ENCODE measurements around the gene ASRGL1.
"Not testable (repeated sequence)": the region's sequence is repeated elsewhere in the genome, so short reads cannot be mapped to it uniquely, and the experiment has no call there.

The ASRGL1 gene

GRCh38 chr11:62360685-62361084 is 23.4 kb downstream of the ASRGL1 start:
- Histone ChIP-seq H3K27me3 (replicated peaks; ENCODE audit: control insufficient read depth, insufficient read depth, low read length) (no peaks in the 10 kb centered on the region), H3K36me3 (ENCODE audit: control insufficient read depth, insufficient read depth, low read length) (no peaks in the 10 kb centered on the region), H3K4me3 (replicated peaks; ENCODE audit: low read depth, low read length) (no peak overlapping the region)
- DNase-seq (ENCODE audit: extremely low read depth, insufficient read length): no peak
- TF ChIP-seq CTCF (IDR thresholded peaks at IDR 0.05; ENCODE audit: insufficient read depth, low read length, poor library complexity, severe bottlenecking): no peak

GRCh38 chr11:62368861-62369477 is 31.7 kb downstream of the ASRGL1 start:
- not testable (repeated sequence) for DNase-seq (ENCODE audit: extremely low read depth, insufficient read length); H3K27me3 ChIP-seq (replicated peaks; ENCODE audit: control insufficient read depth, insufficient read depth, low read length); H3K4me3 ChIP-seq (replicated peaks; ENCODE audit: low read depth, low read length); H3K36me3 ChIP-seq (ENCODE audit: control insufficient read depth, insufficient read depth, low read length)

- peak; percentile 30 for DNase-seq (ENCODE audit: extremely low read depth, insufficient read length)
- Histone ChIP-seq H3K4me3 (replicated peaks; ENCODE audit: low read depth, low read length) (no peak overlapping the region), H3K36me3 (ENCODE audit: control insufficient read depth, insufficient read depth, low read length) (no peaks in the 10 kb centered on the region), H3K27me3 (replicated peaks; ENCODE audit: control insufficient read depth, insufficient read depth, low read length) (no peaks in the 10 kb centered on the region)
- no peak for TF ChIP-seq CTCF (IDR thresholded peaks at IDR 0.05; ENCODE audit: insufficient read depth, low read length, poor library complexity, severe bottlenecking)
These were observed 33.6 kb downstream of the ASRGL1 start for GRCh38 chr11:62370743-62371440.

- DNase-seq (ENCODE audit: extremely low read depth, insufficient read length): no peak
- H3K4me3 ChIP-seq (replicated peaks; ENCODE audit: low read depth, low read length): no peak overlapping the region
- no peaks in the 10 kb centered on the region for H3K36me3 ChIP-seq (ENCODE audit: control insufficient read depth, insufficient read depth, low read length)
- no peaks in the 10 kb centered on the region for H3K27me3 ChIP-seq (replicated peaks; ENCODE audit: control insufficient read depth, insufficient read depth, low read length)
- no peak for TF ChIP-seq CTCF (IDR thresholded peaks at IDR 0.05; ENCODE audit: insufficient read depth, low read length, poor library complexity, severe bottlenecking)
These were observed 35.6 kb downstream of the ASRGL1 start for GRCh38 chr11:62372871-62373270.

GRCh38 chr11:62373464-62374119 is 36.3 kb downstream of the ASRGL1 start:
- H3K36me3 ChIP-seq (ENCODE audit: control insufficient read depth, insufficient read depth, low read length): no peaks in the 10 kb centered on the region
- no peak for DNase-seq (ENCODE audit: extremely low read depth, insufficient read length)
- TF ChIP-seq CTCF (IDR thresholded peaks at IDR 0.05; ENCODE audit: insufficient read depth, low read length, poor library complexity, severe bottlenecking): no peak
- H3K27me3 ChIP-seq (replicated peaks; ENCODE audit: control insufficient read depth, insufficient read depth, low read length): no peaks in the 10 kb centered on the region
- H3K4me3 ChIP-seq (replicated peaks; ENCODE audit: low read depth, low read length): no peak overlapping the region

- DNase-seq (ENCODE audit: extremely low read depth, insufficient read length): no peak
- no peaks in the 10 kb centered on the region; the same call in 1 of the 2 replicates for H3K27me3 ChIP-seq (replicated peaks; ENCODE audit: control insufficient read depth, insufficient read depth, low read length)
- no peak overlapping the region for H3K4me3 ChIP-seq (replicated peaks; ENCODE audit: low read depth, low read length)
- no peaks in the 10 kb centered on the region for H3K36me3 ChIP-seq (ENCODE audit: control insufficient read depth, insufficient read depth, low read length)
- no peak for TF ChIP-seq CTCF (IDR thresholded peaks at IDR 0.05; ENCODE audit: insufficient read depth, low read length, poor library complexity, severe bottlenecking)
These were observed 37.6 kb downstream of the ASRGL1 start for GRCh38 chr11:62374801-62375200.
